Hindlimb muscle (tissue), 1 donor: ENCODE data around the gene PRPF19. TPM values are rescaled to one million over a fixed set of nuclear protein-coding genes. Genes with fewer than 3 reads are reported as not detected.

ENCODE experiments used
- DNase-seq: peaks from one replicate; pipeline ENCODE4 v3.0.0-alpha.2; 2013
- polyA plus RNA-seq: library from polyadenylated mRNA; unstranded; fragments of 120-200 nt; gene quantifications from one replicate; pipeline ENCODE4 v1.2.1, GENCODE V29; 2013; ENCODE audit not compliant: insufficient read length

Gene PRPF19
- polyA plus RNA-seq, 1 donor, result 64.2 TPM

DNA sequence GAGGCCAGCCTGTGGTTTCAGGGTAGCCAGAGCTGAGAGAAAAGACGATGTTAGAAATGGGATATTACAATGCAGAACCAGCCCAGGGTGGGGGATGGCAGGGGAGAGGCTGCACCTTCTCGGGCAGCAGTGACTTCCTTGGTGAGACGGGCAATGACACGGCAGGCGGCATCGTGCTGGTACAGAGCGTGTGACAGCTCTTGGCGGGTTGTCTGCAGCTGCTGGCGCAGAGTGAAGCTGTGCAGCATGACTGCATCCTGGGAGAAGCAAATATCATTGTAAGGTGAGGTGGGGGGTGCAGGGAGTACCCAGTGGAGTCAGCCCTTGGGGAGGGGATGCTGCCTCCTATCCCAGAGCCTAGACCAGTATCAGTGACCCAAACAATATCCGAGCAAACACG is 3.8 kb downstream of the PRPF19 start:
- no peak for DNase-seq

DNA sequence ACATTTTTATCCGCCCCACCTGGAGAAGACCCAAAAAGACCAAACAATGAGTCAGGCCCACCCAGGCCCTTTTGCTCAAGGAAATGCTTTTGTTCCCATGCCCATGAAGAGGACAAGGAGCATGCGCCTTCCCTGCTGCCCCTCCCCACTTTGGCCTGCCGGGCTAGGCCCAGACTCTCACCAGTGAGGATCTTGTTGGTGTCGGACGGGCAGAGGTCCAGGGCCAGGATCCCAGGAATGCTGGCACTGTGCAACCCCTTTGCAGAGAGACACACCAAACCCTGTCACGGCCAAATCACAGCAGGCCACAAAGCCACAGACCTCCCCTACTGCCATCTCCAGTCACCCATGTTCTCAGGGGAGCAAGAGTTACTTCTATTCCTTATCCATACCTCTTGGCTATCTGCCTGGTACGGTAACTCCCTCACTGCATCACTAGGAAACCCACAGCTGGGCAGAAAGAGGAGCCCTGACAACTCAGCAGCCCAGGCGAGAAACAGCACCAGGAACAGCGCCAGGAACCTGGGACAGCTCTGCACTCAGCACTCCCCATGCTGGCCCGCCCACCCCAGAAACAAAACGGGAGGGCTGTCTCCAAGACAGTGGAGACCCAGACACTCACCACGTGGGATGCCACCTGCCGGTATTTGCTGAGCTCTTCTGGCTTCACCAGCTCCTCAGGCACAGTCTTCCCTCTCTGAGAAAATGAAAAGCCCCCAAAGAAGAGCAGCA is 5.5 kb downstream of the PRPF19 start:
- DNase-seq, result no peak

DNA sequence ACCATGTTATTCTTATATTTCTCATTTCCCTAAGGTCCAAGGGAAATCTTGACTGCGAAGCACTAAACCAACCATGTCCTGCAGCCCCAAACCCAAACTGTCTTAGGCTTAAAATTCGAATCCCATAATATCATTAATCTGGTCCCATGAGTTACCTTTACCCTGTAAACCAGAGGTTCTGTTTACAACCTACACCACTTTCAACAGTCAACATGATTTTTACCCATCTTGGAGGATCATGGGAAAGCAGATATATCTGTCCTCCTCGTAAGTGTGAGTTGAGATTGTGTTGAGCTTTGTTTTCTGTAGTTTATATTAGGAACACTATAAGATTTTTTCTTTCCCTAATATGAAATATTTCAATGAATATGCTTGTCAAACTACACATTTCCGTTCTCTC is 6.4 kb downstream of the PRPF19 start:
- DNase-seq, result no peak

DNA sequence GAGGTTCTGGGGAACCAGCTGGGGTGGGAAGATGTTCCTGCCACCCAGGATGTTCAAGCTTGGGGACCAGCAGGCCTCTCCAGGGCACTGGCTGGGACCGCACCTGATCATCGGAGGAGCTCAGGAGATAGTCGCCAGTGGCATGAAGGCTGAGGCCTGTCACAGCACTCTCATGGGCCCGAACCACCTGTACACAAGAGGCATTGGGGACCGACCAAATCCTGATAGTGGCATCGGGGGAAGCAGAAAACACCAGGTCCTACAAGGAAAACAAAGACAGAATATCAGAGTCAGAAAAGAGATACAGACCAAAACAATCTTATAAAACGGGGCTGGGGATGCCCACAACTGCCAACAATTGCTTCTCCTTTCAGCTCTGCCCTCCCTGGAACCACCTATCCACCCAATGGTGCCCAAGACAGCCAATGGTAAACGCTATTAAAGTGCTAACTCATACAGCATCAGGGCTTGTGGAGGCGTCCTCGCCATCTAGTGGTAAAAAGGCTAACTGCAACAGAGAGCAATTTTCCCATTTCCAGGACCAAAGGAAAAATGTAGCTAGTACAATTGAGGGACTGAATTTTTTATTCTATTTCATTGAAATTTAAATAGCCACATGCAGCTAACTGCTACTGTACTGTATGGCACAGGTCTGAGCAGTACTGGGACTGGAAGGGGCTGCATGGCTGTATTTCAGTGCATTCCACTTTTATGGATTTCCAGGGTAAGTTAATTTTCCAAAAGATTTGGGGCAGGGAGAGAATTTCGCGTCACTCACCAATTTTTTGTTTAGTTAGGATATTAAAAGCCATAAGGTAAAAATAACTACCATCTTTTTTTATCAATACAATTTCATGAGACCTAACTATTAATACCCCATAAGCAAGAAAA is 7.1 kb downstream of the PRPF19 start:
- DNase-seq, result peak; percentile 59

- DNase-seq, result no peak
Observed at GRCh38 chr11:60897496-60897895, 8.9 kb downstream of the PRPF19 start.

- DNase-seq, result no peak
Observed at GRCh38 chr11:60895687-60896086, 10.7 kb downstream of the PRPF19 start.

GRCh38 chr11:60891103-60891741 is 15.2 kb downstream of the PRPF19 start:
- no peak for DNase-seq

DNA sequence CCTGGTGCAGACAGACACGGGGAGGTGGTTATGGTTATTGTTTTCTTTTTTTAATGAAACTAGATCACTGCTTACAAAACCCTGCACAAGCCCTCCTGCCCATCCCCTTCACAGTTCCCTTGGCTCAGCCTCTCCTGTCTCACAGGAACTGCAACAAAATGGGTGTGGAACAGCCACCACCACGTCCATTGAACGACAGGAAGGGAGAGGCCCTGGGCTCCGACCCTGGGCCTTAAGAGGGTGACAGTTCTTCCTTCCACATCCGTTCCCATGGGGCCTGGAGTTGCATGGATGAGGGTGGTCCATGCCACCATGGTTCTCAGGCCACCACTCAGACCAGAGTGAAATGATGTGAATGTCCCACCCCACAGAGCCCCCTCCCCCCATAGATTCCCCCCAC is 15.7 kb downstream of the PRPF19 start:
- no peak for DNase-seq

DNA sequence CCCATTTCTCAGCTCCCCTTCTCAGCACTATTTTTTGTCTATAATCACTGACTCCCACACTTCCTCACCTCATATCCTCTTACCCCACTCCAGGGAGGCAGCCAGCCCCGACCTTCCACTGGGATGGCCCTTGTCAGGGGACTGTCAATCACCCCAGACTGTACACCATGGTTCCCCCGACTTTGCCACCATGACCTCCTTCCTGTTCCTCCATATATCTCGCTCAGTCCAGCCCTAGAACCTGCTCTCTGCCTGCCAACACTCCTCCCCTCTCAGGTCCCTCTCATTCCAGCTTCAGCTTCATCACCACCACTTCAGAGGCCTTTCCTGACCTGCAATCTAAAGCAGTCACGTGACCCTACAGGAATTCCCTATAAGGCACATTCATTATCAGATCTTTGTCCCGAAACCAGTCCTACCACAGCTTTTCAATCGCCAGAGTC is 16.5 kb downstream of the PRPF19 start:
- no peak for DNase-seq

DNA sequence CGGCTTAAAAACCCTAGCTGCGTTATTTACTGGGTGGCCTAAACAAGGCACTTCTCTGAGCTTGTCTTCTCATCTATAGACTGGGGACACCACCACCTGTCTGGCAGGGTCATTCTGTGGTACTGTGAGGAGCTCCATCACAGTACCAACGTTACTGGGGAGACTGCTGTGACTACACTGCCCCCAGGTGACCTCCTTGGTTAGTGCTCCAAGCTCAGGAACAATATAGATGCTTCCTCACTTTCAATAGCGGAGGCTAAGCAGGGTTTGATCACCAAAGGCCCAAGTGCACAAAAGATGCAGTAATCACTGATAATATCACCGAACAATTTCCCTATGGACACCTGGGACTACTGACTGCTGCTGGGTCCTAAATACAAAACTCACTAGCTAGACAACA is 18.8 kb downstream of the PRPF19 start:
- no peak for DNase-seq

DNA sequence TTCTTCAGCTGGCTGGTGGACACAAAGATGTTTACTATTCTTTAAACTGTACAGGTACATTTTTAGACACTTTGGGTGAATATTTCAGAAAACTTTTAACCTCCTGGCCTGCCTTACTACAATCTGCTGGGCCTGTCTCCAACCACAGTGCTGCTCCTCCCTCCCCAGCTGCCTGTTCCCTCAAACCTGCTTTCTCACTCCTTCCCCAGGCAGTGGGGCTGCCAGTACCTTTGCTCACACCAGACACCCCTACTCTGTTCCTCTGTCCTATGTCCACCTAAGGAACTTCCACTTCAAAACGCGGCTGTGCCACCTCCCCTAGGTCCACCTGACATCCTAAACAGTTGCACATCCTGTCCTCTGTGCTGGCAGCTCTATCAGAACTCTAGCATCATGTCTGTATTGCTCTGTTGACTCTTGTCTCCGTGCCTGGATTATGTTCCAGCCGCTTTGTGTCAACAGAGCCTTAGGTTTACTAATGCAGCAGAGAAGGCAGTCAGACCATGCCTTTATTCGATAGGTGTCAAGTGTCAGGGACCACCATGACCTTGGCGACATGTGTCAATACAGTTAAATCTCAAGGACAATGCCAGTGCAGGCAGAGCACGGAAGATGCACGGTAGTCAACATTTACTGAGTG is 25.6 kb downstream of the PRPF19 start:
- no peak for DNase-seq

DNA sequence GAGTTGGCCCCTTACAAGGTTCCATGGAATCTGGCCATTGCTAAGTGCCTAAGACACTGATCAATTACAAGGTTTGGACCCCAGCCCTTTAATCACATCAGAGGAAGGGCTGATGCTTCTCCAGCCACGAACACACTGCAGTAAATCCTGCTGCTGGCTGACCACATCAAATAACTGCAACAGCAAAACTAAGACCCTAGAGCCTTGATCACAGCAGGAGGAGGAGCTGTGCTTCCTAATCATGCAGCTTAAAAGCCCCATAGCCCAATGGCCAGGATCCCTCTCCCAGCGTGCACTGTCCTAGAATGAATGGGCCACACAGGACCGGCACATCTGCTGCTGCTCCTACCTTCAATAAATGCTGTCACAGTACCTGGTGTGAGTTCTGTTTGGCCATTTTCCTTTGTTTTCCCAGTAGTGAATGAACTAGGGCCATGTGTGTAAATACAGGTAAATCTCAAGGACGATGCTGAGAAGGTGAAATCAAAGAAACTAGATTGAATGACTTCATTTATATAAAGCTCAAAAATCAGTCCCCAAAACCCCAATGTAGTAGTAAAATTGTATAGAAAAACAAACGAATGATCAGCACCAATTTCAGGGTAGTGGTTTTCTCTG is 26.3 kb downstream of the PRPF19 start:
- no peak for DNase-seq

- no peak for DNase-seq
Observed at GRCh38 chr11:60879104-60879503, 27.3 kb downstream of the PRPF19 start.

GRCh38 chr11:60878245-60879101 is 27.9 kb downstream of the PRPF19 start:
- peak; percentile 50 for DNase-seq

GRCh38 chr11:60876168-60876485 is 30.3 kb downstream of the PRPF19 start:
- no peak for DNase-seq

DNA sequence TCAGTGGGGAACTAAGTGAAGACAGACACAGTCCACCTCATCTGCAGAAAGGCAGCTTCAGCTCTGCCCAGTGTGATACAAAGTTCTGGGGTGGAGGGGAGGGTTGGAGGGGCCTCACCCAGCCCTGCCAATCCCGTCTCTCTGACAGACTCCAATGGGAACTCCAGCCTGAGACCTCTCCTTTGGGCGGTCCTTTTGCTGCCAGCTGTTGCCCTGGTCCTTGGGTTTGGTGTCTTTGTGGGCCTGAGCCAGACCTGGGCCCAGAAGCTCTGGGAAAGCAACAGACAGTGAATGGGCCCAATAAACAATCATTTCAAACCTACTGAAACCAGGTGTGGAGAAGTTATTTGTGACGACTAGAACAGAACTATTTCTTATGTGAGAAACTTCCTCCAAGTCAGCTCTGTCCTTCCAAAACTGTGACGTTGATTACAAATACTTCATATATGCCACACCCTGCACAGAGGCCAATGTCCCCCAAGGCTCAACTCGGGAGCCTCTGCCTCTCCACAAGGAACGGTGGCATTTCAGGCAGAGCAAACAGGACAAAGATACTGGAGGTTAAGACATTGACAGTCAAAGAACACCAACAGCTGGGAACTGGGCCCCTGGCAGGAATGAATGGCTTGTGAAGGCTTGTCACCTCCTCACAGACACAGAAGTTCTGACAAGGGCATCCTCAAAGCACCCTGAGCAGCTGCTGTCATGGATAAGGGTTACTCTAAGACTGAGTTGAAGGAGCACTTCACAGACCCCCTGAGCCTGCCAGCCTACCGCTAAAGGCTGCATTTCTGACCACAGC is 30.8 kb downstream of the PRPF19 start:
- no peak for DNase-seq

DNA sequence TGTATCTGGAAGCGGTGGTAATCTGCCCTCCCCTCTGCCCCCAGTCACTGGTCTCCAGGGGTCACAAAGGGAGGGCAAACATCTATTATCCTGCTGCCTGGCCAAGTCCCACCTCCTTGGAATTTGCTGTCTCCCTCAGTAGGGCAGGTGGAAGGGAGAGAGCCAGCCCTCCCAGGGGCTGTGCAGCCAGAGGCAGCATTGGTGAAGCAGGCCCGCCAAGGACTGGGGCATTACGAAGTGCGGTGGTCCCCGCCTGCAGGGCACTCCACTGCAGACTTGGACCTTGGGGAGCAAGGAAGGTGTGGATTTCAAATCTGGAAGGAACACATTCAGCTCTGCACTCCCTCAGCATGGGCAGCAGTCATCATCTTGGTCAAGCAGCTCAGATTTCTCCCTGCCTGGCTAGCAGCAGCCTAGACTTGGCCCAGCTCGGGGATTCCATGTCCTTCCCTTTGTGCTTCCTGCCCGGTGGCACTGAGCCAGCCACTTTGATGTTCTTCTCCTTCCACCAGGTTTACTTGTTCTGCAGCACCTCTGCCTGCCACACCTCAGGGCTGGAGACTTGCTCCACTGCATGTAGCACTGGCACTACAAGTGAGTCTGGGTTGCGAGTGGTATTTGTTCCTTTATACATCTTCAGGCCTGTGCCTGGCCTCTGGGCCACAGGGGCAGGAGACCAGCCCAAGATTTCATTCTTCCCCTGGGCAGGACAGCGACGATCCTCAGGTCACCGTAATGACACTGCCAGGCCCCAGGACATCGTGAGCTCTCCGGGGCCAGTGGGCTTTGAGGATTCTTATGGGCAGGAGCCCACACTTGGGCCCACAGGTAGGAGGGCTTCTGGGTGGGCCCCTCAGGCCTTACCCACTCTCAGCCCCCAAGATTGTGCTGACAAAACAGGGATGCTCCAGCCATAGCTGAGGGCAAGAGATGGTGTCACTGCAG is 31.7 kb downstream of the PRPF19 start:
- no peak for DNase-seq

DNA sequence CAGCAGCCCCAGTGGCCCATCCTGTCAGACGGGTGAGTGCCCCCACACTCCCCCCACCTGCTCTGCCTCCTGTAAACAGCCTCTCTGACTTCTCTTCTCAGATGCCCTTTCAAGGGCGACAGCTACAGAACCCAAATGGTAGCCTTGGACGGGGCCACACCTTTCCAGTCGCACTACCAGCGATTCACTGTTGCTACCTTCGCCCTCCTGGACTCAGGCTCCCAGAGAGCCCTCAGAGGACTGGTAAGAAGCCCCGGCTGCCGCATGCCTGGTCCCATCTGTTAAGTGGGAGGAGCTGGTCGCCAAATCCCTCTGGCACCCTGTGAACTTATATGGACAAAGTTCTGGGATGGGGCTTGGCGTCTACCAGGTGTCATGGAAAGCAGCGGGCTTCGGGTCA is 32.9 kb downstream of the PRPF19 start:
- no peak for DNase-seq

GRCh38 chr11:60872961-60873524 is 33.3 kb downstream of the PRPF19 start:
- no peak for DNase-seq
